DND-41 (cell line): ENCODE data around the gene SEMA5A.

ENCODE experiments used
- CTCF ChIP-seq: IDR thresholded peaks from 2 replicates; pipeline ENCODE4 v1.5.1; 2012; ENCODE audit warnings: borderline replicate concordance, low read length, moderate library complexity, mild to moderate bottlenecking; ENCODE audit not compliant: poor library complexity, severe bottlenecking; ENCODE audit errors: extremely low read depth
- EZH2 ChIP-seq: IDR thresholded peaks from 3 replicates; pipeline ENCODE4 v1.6.1; 2012; ENCODE audit warnings: borderline replicate concordance, low read depth, mild to moderate bottlenecking, moderate library complexity, low read length, inconsistent platforms; ENCODE audit not compliant: severe bottlenecking

- no peak for TF ChIP-seq CTCF
- TF ChIP-seq EZH2: no peak
Measured at GRCh38 chr5:9058161-9058560, 487.7 kb downstream of the SEMA5A start.
